Endothelial cell of umbilical vein (primary cell): ENCODE data around the gene CNTNAP2. TPM values are rescaled to one million over a fixed set of nuclear protein-coding genes. Genes with fewer than 3 reads are reported as not detected.

Experiments used
- BruUV-seq: library from RNA; stranded (reverse); fragments of 400-500 nt; replicated peaks from 2 replicates; lab custom pipeline; 2021; lab: Mats Ljungman, UMichigan
- CTCF ChIA-PET: fragments of 300-600, 350-600 bp; sonication (Branson Sonifier 250); formaldehyde crosslinking; loops from one replicate; lab custom pipeline; 2021; ENCODE audit warnings: antibody characterized with exemption, inconsistent platforms; lab: Charles Lee
- POLR2A ChIA-PET: fragments of 300-600, 350-600 bp; sonication (Branson Sonifier 250); formaldehyde crosslinking; loops from one replicate; lab custom pipeline; 2021; ENCODE audit warnings: antibody characterized with exemption, inconsistent platforms; lab: Charles Lee
- DNase-seq: peaks from one replicate; pipeline ENCODE4 v3.0.0-alpha.2; 2011; ENCODE audit warnings: low read depth, low spot score
- FAIRE-seq: peaks from 2 replicates; lab custom pipeline; 2011; peaks lifted over from hg19 to GRCh38; lab: Jason Lieb, UNC
- H2AFZ ChIP-seq: 2 replicates; pipeline ENCODE4 v1.6.0; 2012; ENCODE audit warnings: low read depth, low read length, control low read depth, inconsistent platforms
- H3K27ac ChIP-seq: 2 replicates; pipeline ENCODE4 v1.5.1; 2011; ENCODE audit warnings: low read depth, mild to moderate bottlenecking, control low read depth, low read length, moderate library complexity; ENCODE audit not compliant: insufficient read depth
- H3K27me3 ChIP-seq, 2 experiments: 2 replicates each; pipeline versions ENCODE4 v1.6.0 to v1.6.1; 2011; ENCODE audit warnings: low read length in 2 of 2, mixed read lengths in 1 of 2; ENCODE audit not compliant: control insufficient read depth in 2 of 2, insufficient read depth in 2 of 2
- H3K36me3 ChIP-seq, 2 experiments: 2 replicates in 1 of 2; 3 replicates in 1 of 2; pipeline ENCODE4 v1.5.1; 2011; ENCODE audit warnings: low read length in 2 of 2, mild to moderate bottlenecking in 1 of 2, moderate library complexity in 1 of 2; ENCODE audit not compliant: control insufficient read depth in 2 of 2, insufficient read depth in 2 of 2; ENCODE audit errors: extremely low read depth in 1 of 2
- H3K4me1 ChIP-seq: 3 replicates; pipeline ENCODE4 v1.5.1; 2011; ENCODE audit warnings: mild to moderate bottlenecking, low read length; ENCODE audit not compliant: control insufficient read depth, insufficient read depth; ENCODE audit errors: extremely low read depth
- H3K4me2 ChIP-seq: 2 replicates; pipeline ENCODE4 v1.6.1; 2011; ENCODE audit warnings: low read length, control low read depth, mixed read lengths; ENCODE audit not compliant: insufficient read depth
- H3K4me3 ChIP-seq, 3 experiments: fragments of 200-600 bp in 1 of 3; sonication (generic), shearing (Covaris generic) in 1 of 3; replicated peaks in 1 of 3; 2 replicates each; pipeline ENCODE4 v1.5.1; 2011 to 2016; ENCODE audit warnings: control low read depth in 3 of 3, low read length in 3 of 3, mild to moderate bottlenecking in 2 of 3, inconsistent platforms in 1 of 3, low read depth in 1 of 3, moderate library complexity in 1 of 3; ENCODE audit not compliant: insufficient read depth in 1 of 3
- H3K79me2 ChIP-seq: 2 replicates; pipeline ENCODE4 v1.6.0; 2012; ENCODE audit warnings: low read length, inconsistent platforms; ENCODE audit not compliant: control insufficient read depth, insufficient read depth
- H3K9ac ChIP-seq: replicated peaks from 2 replicates; pipeline ENCODE3; 2011; ENCODE audit warnings: low read length, control low read depth; ENCODE audit not compliant: insufficient read depth; ENCODE audit errors: extremely low read depth
- H3K9me1 ChIP-seq: replicated peaks from 3 replicates; pipeline ENCODE4 v1.6.0; 2011; ENCODE audit warnings: mild to moderate bottlenecking, low read length; ENCODE audit not compliant: control insufficient read depth, insufficient read depth; ENCODE audit errors: extremely low read depth
- H3K9me3 ChIP-seq: replicated peaks from 2 replicates; pipeline ENCODE4 v1.5.1; 2012; ENCODE audit warnings: low read length, inconsistent platforms; ENCODE audit not compliant: control insufficient read depth, insufficient read depth
- H4K20me1 ChIP-seq: replicated peaks from 2 replicates; pipeline ENCODE3; 2011; ENCODE audit warnings: mild to moderate bottlenecking, low read length; ENCODE audit not compliant: control insufficient read depth, insufficient read depth; ENCODE audit errors: extremely low read depth
- CTCF ChIP-seq, 2 donors: IDR thresholded peaks; 1 replicate in 1 of 2; 2 replicates in 1 of 2; pipeline ENCODE4 v1.5.1; 2011; ENCODE audit warnings: low read length in 2 of 2, mild to moderate bottlenecking in 2 of 2, moderate library complexity in 2 of 2, control low read depth in 1 of 2, inconsistent platforms in 1 of 2, low read depth in 1 of 2; ENCODE audit not compliant: insufficient read depth in 1 of 2; ENCODE audit errors: extremely low read depth in 1 of 2
- EZH2 ChIP-seq: IDR thresholded peaks from 2 replicates; pipeline ENCODE4 v1.6.1; 2012; ENCODE audit warnings: borderline replicate concordance, low read depth, mild to moderate bottlenecking, moderate library complexity, low read length, inconsistent platforms; ENCODE audit not compliant: severe bottlenecking
- FOS ChIP-seq: IDR thresholded peaks from 2 replicates; pipeline ENCODE4 v1.6.1; 2011; ENCODE audit warnings: mild to moderate bottlenecking, low read length, moderate library complexity, borderline replicate concordance; ENCODE audit not compliant: insufficient read depth
- GATA2 ChIP-seq: IDR thresholded peaks from 2 replicates; pipeline ENCODE4 v1.7.0; 2011; ENCODE audit warnings: low read depth, mild to moderate bottlenecking, moderate library complexity, mixed read lengths, low read length; ENCODE audit not compliant: insufficient read length, insufficient read depth
- JUN ChIP-seq: IDR thresholded peaks from 2 replicates; pipeline ENCODE4 v1.6.1; 2011; ENCODE audit warnings: borderline replicate concordance, low read depth; ENCODE audit not compliant: insufficient read length, insufficient read depth
- MAX ChIP-seq: IDR thresholded peaks from 2 replicates; pipeline ENCODE4 v1.6.1; 2011; ENCODE audit not compliant: insufficient read depth, insufficient read length
- MYC ChIP-seq: IDR thresholded peaks from one replicate; pipeline ENCODE4 v1.6.1; 2011; ENCODE audit warnings: mild to moderate bottlenecking, low read depth, low read length
- POLR2A ChIP-seq: IDR thresholded peaks from 2 replicates; pipeline ENCODE4 v1.6.1; 2012; ENCODE audit warnings: low read depth, mild to moderate bottlenecking, control low read depth, low read length
- POLR2AphosphoS5 ChIP-seq: IDR thresholded peaks from 2 replicates; pipeline ENCODE4 v1.6.1; 2012; ENCODE audit warnings: low read depth, mild to moderate bottlenecking, control low read depth, low read length, moderate library complexity; ENCODE audit not compliant: insufficient read depth
- dilution Hi-C: fragments of 300-500 bp; cut with MboI; formaldehyde crosslinking; loops from one replicate; pipeline ENCODE4 v1.15.0; 2019; ENCODE audit warnings: low sequenced_read_pairs; ENCODE audit not compliant: extremely low pct_ligation_motif_present
- intact Hi-C: fragments of 100-400 bp; cut with micrococcal nuclease; formaldehyde crosslinking; loops from one replicate; pipeline ENCODE4 v1.10.0; 2022
- polyA plus RNA-seq, 4 experiments: library from polyadenylated mRNA; depleted of rRNA in 3 of 4; stranded (reverse) in 3 of 4; unstranded in 1 of 4; fragments of >200 nt; gene quantifications; 2 replicates each; pipeline versions ENCODE4 v1.2.1 to v1.2.3, GENCODE V29; 2011 to 2012; ENCODE audit warnings: missing spikeins in 1 of 4
- total RNA-seq: library from RNA; stranded (reverse); gene quantifications from 2 replicates; pipeline ENCODE4 v1.2.3, GENCODE V29; 2021

The CNTNAP2 gene
- total and polyA plus RNA-seq, 2 donors (not counting 3 experiments of a cell fraction or from before 2014, with no cell fraction given), result not detected

- H4K20me1 ChIP-seq, result no peaks in the 10 kb centered on the region
- no peaks in the 10 kb centered on the region for H3K79me2 ChIP-seq
- no peaks in the 10 kb centered on the region for H3K27me3 ChIP-seq
- ChIA-PET CTCF (no interaction called here), POLR2A (no interaction called here)
- H3K9me3 ChIP-seq, result no peaks in the 10 kb centered on the region
- no peak for DNase-seq
- H3K4me1 ChIP-seq, result no peaks in the 10 kb centered on the region
- no peak overlapping the region for H2AFZ ChIP-seq
- no TSS peak for BruUV-seq
- no peak for FAIRE-seq
- H3K4me3 ChIP-seq, result no peak overlapping the region
- H3K27ac ChIP-seq, result no peak overlapping the region
- no peak overlapping the region for H3K9ac ChIP-seq
- no peak for TF ChIP-seq MAX
- TF ChIP-seq FOS, result no peak
- no peak for TF ChIP-seq JUN
- TF ChIP-seq EZH2, result no peak
- no peak for TF ChIP-seq POLR2AphosphoS5
- TF ChIP-seq CTCF (IDR thresholded peaks at IDR 0.05; ENCODE audit: extremely low read depth in 1 of 2, insufficient read depth in 1 of 2, low read depth in 1 of 2, low read length in 2 of 2), result no peak
- TF ChIP-seq GATA2, result no peak
- no peak for TF ChIP-seq MYC
- TF ChIP-seq POLR2A, result no peak
- intact Hi-C loops (no loop called here), dilution Hi-C loops (no loop called here)
- H3K36me3 ChIP-seq, result no peaks in the 10 kb centered on the region
- H3K9me1 ChIP-seq, result no peaks in the 10 kb centered on the region
- no peak overlapping the region for H3K4me2 ChIP-seq
Measured at GRCh38 chr7:147432576-147432975, 1316.0 kb downstream of the CNTNAP2 start.
